Panc1 (cell line): ENCODE data around the gene IGF2R. TPM values are rescaled to one million over a fixed set of nuclear protein-coding genes. Genes with fewer than 3 reads are reported as not detected.

Experiments
- ATAC-seq: fragments of 200-7000 bp; cut with Tn5 transposase; 2 replicates; pipeline ENCODE4 v1.9.1; 2020; ENCODE audit warnings: mild to moderate bottlenecking, moderate library complexity
- BruUV-seq: library from RNA; stranded (reverse); fragments of 400-500 nt; replicated peaks from 2 replicates; lab custom pipeline; 2021; lab: Mats Ljungman, UMichigan
- CTCF ChIA-PET: fragments of 300-600 bp; sonication (Branson Sonifier 250); formaldehyde crosslinking; loops from one replicate; lab custom pipeline; 2022; ENCODE audit warnings: antibody characterized with exemption; lab: Charles Lee
- POLR2A ChIA-PET: fragments of 300-600 bp; sonication (Branson Sonifier 250); formaldehyde crosslinking; loops from one replicate; lab custom pipeline; 2022; ENCODE audit warnings: antibody characterized with exemption; lab: Charles Lee
- DNase-seq: peaks from one replicate; pipeline ENCODE4 v3.0.0-alpha.2; 2010; ENCODE audit warnings: low read depth, low spot score
- H3K27ac ChIP-seq: 2 replicates; pipeline ENCODE4 v1.5.1; 2011; ENCODE audit warnings: mild to moderate bottlenecking, low read length, inconsistent platforms
- H3K27me3 ChIP-seq: fragments of 200-500 bp; sonication (Bioruptor generic); 2 replicates; pipeline ENCODE4 v1.6.0; 2014; ENCODE audit warnings: low read length, inconsistent platforms; ENCODE audit not compliant: control insufficient read depth, insufficient read depth
- H3K36me3 ChIP-seq: fragments of 200-500 bp; sonication (Bioruptor generic); 2 replicates; pipeline ENCODE4 v1.5.1; 2014; ENCODE audit warnings: inconsistent platforms, mild to moderate bottlenecking, low read length, moderate library complexity; ENCODE audit not compliant: control insufficient read depth, insufficient read depth
- H3K4me1 ChIP-seq: 2 replicates; pipeline ENCODE4 v1.5.1; 2011; ENCODE audit warnings: inconsistent platforms, mild to moderate bottlenecking, low read length, moderate library complexity; ENCODE audit not compliant: control insufficient read depth, insufficient read depth
- H3K4me3 ChIP-seq, 2 experiments: 2 replicates each; pipeline ENCODE4 v1.5.1; 2011 to 2012; ENCODE audit warnings: low read depth in 2 of 2, low read length in 2 of 2, mild to moderate bottlenecking in 2 of 2, inconsistent platforms in 1 of 2, moderate library complexity in 1 of 2
- H3K9me3 ChIP-seq: fragments of 200-500 bp; sonication (Bioruptor generic); 2 replicates; pipeline ENCODE4 v1.5.1; 2014; ENCODE audit warnings: low read depth, mild to moderate bottlenecking, inconsistent platforms, low read length, moderate library complexity; ENCODE audit not compliant: control insufficient read depth, insufficient read depth
- POLR2AphosphoS5 ChIP-seq: IDR thresholded peaks from 2 replicates; pipeline ENCODE4 v1.6.1; 2012; ENCODE audit warnings: mild to moderate bottlenecking, low read depth, low read length, moderate library complexity
- SIN3A ChIP-seq: IDR thresholded peaks from 2 replicates; pipeline ENCODE4 v1.6.1; 2012; ENCODE audit warnings: low read depth, mild to moderate bottlenecking, low read length, moderate library complexity, borderline replicate concordance; ENCODE audit not compliant: insufficient read depth
- TCF7L2 ChIP-seq: IDR thresholded peaks from 2 replicates; pipeline ENCODE4 v1.6.1; 2011; ENCODE audit warnings: mild to moderate bottlenecking, low read depth, low read length, inconsistent platforms
- in situ Hi-C: cut with HindIII; loops from 2 replicates; pipeline ENCODE4 v1.10.0; 2016; ENCODE audit warnings: low sequenced_read_pairs, low pct_unique_long_range_greater_than_20kb
- intact Hi-C: fragments of 100-400 bp; cut with micrococcal nuclease; formaldehyde crosslinking; loops from one replicate; pipeline ENCODE4 v1.10.0; 2022; ENCODE audit not compliant: unreplicated experiment
- total RNA-seq: library from RNA; stranded (reverse); gene quantifications from one replicate; pipeline ENCODE4 v1.2.1, GENCODE V29; 2021; ENCODE audit not compliant: unreplicated experiment
- TF ChIP-seq, protein P1 (sequence below): fragments of 450-650 bp; IDR thresholded peaks from 2 replicates; pipeline ENCODE4 v1.5.1; 2017; ENCODE audit warnings: mild to moderate bottlenecking
- TF ChIP-seq, protein P2 (sequence below), 2 experiments: IDR thresholded peaks; 2 replicates each; pipeline ENCODE4 v1.6.1; 2011 to 2012; ENCODE audit warnings: low read depth in 2 of 2, control low read depth in 1 of 2, low read length in 1 of 2, mild to moderate bottlenecking in 1 of 2, moderate library complexity in 1 of 2; ENCODE audit not compliant: insufficient read depth in 1 of 2

IGF2R gene
- total RNA-seq, 1 experiment from 2014 or later, result 163 TPM

DNA sequence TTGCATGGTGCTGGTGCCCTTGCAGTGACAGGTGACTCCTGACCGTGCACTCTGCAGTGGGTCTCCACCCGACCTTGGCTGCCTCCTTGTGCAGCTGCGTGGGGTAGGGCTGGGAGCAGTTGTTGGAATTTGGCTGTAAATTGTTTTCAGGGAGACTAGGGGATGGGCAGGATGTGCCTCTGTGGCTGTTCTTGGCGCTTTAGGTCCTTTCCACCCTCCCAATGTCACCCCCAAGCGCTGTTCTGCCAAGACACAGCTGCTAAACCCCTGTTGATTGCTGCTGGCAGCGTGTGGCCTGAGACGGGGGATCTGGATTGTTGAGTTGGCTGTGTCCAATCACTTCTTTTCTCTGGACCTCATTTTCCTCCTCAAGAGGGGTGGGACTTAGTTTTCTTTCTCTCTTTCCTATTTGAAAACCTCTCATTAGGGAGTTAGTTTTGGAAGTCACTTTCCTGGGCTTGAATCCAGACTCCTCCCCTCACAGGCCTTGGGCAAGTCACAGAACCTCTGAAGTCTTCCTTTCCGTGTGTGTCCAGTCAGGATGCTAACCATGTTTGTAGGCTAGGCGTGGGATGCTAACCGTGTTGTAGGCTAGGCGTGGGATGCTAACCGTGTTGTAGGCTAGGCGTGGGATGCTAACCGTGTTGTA is 8.5 kb downstream of the IGF2R start:
- Histone ChIP-seq H3K9me3 (no peaks in the 10 kb centered on the region), H3K27me3 (no peaks in the 10 kb centered on the region), H3K4me3 (peak overlapping the region; percentile 2 to 34; a peak in 2 of 4 replicates), H3K27ac (peak overlapping the region; percentile 83), H3K36me3 (no peaks in the 10 kb centered on the region), H3K4me1 (peaks cover 84% of the 10 kb centered on the region)
- in situ Hi-C loops, result no loop called here
- TF ChIP-seq TCF7L2, result no peak
- TF ChIP-seq SIN3A, result no peak
- no peak for TF ChIP-seq POLR2AphosphoS5
- TF ChIP-seq, protein P1, sequence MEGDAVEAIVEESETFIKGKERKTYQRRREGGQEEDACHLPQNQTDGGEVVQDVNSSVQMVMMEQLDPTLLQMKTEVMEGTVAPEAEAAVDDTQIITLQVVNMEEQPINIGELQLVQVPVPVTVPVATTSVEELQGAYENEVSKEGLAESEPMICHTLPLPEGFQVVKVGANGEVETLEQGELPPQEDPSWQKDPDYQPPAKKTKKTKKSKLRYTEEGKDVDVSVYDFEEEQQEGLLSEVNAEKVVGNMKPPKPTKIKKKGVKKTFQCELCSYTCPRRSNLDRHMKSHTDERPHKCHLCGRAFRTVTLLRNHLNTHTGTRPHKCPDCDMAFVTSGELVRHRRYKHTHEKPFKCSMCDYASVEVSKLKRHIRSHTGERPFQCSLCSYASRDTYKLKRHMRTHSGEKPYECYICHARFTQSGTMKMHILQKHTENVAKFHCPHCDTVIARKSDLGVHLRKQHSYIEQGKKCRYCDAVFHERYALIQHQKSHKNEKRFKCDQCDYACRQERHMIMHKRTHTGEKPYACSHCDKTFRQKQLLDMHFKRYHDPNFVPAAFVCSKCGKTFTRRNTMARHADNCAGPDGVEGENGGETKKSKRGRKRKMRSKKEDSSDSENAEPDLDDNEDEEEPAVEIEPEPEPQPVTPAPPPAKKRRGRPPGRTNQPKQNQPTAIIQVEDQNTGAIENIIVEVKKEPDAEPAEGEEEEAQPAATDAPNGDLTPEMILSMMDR, result no peak
- TF ChIP-seq, protein P2, sequence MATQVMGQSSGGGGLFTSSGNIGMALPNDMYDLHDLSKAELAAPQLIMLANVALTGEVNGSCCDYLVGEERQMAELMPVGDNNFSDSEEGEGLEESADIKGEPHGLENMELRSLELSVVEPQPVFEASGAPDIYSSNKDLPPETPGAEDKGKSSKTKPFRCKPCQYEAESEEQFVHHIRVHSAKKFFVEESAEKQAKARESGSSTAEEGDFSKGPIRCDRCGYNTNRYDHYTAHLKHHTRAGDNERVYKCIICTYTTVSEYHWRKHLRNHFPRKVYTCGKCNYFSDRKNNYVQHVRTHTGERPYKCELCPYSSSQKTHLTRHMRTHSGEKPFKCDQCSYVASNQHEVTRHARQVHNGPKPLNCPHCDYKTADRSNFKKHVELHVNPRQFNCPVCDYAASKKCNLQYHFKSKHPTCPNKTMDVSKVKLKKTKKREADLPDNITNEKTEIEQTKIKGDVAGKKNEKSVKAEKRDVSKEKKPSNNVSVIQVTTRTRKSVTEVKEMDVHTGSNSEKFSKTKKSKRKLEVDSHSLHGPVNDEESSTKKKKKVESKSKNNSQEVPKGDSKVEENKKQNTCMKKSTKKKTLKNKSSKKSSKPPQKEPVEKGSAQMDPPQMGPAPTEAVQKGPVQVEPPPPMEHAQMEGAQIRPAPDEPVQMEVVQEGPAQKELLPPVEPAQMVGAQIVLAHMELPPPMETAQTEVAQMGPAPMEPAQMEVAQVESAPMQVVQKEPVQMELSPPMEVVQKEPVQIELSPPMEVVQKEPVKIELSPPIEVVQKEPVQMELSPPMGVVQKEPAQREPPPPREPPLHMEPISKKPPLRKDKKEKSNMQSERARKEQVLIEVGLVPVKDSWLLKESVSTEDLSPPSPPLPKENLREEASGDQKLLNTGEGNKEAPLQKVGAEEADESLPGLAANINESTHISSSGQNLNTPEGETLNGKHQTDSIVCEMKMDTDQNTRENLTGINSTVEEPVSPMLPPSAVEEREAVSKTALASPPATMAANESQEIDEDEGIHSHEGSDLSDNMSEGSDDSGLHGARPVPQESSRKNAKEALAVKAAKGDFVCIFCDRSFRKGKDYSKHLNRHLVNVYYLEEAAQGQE (IDR thresholded peaks at IDR 0.05; ENCODE audit: insufficient read depth in 1 of 2, low read depth in 2 of 2, low read length in 1 of 2), result no peak
- intact Hi-C loops, result no loop called here
- ChIA-PET CTCF (no interaction called here), POLR2A (no interaction called here)
- DNase-seq (no peak), ATAC-seq (peak; percentile 34)
- BruUV-seq, result no TSS peak

DNA sequence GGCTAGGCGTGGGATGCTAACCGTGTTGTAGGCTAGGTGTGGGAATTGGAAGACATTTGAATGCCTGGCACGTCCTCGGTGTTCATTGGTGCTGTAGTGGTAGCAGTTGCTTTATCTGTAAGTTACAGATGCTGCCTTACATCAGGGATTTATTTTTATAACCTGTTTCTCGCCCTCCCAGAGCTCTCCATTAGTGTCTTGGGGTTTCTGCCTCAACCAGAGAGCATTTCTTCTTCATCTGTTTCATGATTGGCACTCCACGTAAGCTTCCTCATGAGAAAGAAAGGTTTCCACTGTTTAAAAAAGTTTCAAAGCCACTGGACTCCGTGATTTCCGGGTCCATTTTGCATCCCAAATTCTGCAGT is 9.0 kb downstream of the IGF2R start:
- intact Hi-C loops (no loop called here), in situ Hi-C loops (no loop called here)
- peak overlapping the region; percentile 5 to 34; a peak in 3 of 4 replicates for H3K4me3 ChIP-seq
- TF ChIP-seq, protein P1, result no peak
- TF ChIP-seq SIN3A, result no peak
- TF ChIP-seq, protein P2 (IDR thresholded peaks at IDR 0.05; ENCODE audit: insufficient read depth in 1 of 2, low read depth in 2 of 2, low read length in 1 of 2), result no peak
- no peak for TF ChIP-seq TCF7L2
- POLR2A ChIA-PET, result no interaction called here
- no peaks in the 10 kb centered on the region for H3K9me3 ChIP-seq
- H3K36me3 ChIP-seq, result no peaks in the 10 kb centered on the region
- CTCF ChIA-PET, result no interaction called here
- ATAC-seq (0 out of 2 replicates have a peak, but pooled peaks have one; percentile 5), DNase-seq (no peak)
- H3K27ac ChIP-seq, result peak overlapping the region; percentile 83
- H3K4me1 ChIP-seq, result peaks cover 84% of the 10 kb centered on the region
- no TSS peak for BruUV-seq
- H3K27me3 ChIP-seq, result no peaks in the 10 kb centered on the region
